Right kidney (tissue), 1 donor: ENCODE data around the gene PDE4D.
"Not testable (repeated sequence)": the region's sequence is repeated elsewhere in the genome, so short reads cannot be mapped to it uniquely, and the experiment has no call there.

ENCODE experiments used
- DNase-seq: peaks from one replicate; pipeline ENCODE4 v3.0.0-alpha.2; 2016

PDE4D gene

DNA sequence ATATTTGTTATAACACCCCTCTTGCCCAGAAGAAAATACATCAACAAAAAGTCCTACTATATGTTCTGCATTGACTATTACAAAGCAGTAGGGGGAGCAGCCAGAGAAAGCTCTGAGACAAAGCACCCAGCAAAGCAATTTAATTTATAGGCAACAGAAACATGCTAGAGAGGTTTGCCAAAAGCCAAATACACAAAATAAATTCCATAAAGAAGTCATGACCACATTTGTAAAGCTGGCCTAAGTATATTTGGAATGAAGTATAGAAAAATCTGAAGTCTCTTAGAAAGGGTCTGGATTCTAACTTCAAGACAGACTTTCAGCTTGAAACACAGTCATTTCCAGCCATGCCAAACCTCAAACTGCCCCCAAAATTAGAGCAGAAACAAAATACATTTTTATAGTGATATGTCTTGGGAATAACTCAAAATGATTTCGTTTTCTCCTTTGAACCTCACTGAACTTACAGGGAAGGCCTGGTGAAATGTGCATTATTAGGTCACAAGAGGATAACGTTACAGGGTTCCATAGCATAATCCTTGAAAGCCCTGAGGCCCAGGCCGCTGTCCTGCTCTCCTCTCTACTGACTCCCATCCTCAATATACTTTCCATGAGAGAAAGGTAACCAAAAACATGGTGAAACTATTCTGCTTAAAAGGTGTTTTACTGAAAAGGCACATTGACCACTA is 858.9 kb downstream of the PDE4D start:
- peak; percentile 22 for DNase-seq

DNA sequence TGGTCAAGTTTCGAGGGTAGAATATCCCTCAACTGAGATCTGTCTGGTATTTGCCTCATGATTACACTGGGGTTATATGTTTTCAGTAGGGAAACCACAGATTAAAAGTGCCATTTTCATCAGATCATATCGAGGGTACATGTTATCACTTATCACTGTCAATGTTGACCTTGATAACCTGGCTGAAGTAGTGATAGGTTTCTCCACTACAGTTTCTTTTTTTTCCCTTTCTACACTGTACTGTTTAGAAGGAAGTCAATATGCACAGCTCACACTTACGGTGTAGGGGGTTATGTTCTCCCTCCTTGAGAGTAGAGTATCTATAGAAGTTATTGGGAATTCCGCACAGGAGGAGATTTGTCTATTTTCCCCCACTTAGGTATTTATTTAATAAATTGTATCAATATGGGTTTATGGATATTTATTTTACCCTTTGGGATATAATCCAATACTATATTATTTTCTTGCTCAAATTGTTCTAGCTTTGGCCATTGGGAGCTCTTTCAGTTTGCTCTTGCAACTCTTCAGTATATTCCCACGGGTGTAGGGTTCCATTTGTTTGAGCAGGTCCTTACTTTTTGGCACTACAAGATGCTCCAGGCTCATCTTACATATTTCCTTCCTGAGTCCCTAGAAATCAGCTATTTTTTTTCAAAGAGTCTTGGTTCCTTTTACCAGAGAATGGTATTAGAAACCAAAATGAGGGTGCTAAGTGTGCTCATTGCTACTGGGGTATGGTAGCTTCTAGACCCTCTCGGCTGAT is 866.2 kb downstream of the PDE4D start:
- no peak for DNase-seq

DNA sequence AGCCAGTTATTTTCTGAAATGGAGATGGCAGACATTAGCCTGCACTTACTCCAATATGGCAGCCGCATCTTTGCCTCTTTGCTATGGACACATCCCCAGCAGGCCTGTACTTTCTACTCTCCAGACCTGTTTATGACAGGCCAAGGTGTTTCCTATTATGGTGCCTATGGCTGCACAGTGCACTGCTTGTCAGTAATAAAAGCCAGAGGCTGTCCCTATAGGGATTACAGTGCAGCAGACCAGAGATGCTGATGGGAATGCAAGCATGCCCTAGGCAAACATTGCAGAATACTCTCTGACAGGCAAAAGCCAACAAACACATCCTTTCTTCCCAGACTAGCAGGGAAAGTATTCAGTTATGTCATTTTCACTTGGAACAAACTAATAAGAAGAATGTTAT is 867.8 kb downstream of the PDE4D start:
- no peak for DNase-seq

DNA sequence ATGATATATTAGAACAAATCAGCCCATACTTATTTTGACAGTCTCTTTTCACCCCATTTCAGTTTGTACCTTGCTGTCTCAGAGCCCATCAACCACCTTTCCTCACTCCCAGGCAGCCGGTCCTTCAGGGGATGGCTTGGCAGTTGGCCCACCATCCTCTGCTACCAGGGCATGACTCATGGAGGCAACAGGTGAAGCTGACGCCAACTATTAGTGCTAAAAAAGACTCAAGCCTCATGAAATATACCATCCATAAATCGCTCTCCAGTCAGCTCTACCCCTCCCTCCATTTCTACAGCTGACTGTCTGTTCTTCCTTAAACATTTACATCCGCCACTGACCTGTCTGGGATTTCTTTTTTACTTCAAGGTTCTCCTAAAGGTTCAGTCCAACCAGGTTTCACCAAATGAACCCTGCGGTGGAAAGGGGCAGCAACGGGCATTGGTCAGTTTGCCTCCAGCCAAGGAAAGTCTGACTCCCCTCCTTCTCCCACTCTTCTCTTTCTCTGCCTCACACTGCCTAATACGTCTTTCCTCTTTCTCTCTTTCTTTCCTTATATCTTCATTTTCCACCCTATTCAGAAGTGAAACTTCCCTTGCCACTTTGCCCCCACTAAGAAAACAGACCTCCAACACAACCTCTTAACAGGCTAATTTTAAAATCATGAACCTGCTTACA is 871.5 kb downstream of the PDE4D start:
- DNase-seq, result peak; percentile 27

DNA sequence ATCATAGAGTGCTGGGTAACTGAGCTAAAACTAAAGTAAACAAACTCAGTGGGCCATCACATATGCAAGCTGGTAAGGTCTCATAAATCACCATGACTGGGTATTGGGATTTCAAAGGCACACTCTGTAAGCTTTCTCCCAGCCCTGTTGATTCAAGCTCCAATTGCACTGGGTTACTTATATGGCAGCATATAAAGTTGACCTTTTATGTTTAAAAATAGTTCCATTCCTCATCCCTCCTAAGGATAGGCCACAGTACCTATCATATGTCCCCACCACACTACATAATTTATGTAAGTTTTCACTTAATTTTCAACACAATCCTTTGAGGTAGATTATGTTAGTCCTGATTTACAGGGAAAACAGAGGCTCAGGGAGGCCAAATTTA is 872.2 kb downstream of the PDE4D start:
- peak; percentile 32 for DNase-seq

DNA sequence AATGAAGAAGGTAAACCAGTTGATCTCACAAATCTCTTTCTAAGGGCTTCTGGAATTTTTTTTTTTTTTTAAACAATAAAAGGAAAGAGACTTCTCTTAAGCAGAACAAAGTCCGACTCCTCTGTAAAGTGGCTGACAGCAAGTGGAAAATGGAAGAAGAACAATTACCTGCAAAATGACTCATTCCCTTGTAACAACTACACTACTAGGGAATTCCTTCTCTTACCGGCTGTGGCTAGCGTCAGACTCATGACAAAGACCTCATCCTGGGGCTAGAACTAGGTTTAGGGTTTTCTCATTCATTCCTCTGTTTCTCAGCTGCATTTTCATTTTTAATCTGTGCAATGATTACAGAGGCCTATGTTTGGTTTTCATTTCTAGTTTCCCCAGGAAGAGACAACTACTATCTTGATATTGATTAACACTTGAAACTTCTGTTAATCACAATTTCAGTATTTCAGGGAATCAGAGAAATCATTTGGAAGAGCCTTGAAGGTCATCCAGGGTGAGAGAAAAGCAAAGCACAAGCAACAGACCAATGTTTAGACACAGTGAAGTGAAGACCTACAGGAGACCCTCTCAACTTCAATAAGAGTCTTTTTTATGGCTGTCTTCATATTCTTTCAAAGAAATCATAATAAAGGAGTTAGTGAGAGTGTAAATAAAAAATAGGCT is 872.8 kb downstream of the PDE4D start:
- DNase-seq, result peak; percentile 35

DNA sequence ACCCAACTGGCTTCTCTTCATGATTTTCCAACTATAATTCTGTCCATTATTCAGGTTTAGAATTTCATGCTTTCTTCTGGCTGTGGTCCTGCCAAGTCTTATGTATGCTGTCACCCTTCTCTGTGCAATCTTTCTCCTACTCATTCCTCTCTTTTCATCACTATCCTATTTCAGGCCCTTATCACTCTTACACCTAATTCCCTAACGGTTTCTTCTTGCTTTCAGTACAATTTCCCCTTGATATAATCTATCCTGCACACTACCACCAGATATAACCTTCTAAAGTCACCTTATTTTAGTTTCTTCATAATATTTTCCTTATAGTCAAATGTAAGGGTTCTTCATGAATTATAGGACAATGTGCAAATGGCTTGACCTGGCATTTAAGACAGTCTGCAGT is 874.4 kb downstream of the PDE4D start:
- no peak for DNase-seq

DNA sequence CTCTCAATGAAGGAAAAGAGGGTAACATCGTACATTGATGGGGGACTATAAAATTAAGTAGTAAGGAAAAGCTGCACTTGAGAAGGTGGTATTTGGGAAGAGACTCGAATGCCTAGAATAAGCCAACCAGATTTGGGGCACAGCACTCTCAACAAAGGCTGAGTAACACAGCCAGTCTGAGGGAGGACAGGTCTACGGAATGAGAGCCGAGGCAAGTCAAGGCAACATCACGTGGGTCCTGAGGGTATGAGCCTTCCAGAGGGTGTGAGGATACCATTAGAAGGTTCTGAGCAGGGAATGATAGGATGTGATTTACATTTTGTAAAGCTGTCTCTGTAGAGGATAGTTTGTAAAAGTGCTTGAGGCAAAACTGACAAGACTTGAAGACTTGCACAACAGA is 876.6 kb downstream of the PDE4D start:
- no peak for DNase-seq

DNA sequence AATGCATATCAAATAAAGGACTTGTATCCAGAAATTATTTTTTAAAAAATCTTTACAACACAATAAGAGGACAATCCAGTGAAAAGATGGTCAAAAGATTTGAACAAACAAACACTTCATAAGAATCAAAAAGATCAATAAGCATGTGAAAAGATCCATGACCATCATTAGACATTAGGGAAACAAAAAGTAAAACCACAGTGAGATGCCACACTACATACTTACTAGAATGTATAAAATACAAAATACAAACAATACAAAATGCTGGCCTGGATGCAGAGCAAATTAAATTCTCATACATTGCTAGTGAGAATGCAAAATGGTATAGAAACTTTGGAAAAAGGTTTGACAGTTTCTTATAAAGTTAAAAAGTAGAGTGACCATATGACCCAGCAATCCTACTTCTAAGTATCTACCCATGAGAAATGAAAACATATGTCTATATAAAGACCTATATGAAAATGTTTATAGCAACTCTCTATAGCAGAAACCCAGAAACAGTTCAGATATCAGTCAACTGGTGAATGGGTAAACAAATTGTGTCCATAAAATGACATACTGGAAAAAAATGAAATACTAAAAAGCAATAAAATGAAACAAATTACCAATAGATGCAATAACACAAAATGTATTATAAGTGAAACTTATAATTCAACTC is 884.6 kb downstream of the PDE4D start:
- no peak for DNase-seq

DNA sequence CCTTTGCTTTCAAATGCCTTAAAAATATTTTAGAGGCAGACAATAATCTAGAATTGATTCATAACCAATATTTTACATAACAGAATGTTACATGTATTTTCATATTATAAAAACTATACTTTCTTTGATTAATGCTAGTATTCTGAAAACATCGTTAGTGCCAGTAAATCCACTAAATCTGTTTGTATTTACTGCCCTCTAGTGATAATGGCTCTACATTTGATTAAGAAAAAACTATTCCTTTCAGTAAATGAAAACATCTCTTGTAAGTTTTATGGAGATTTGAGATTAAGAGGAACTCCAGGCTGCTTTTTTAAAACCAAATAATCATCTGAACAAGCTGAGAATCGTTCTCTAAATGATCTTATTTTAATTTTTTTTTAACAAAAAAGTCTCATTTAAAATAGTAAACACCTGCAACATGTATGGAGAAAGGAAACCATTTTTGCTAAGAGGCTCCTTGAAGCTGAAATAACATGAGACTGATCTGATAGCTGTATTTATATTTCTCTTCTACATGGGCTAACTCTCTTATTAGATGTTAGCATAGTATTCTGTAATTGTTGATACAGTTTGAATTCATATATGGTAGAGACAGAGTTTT is 886.0 kb downstream of the PDE4D start:
- DNase-seq, result no peak

DNA sequence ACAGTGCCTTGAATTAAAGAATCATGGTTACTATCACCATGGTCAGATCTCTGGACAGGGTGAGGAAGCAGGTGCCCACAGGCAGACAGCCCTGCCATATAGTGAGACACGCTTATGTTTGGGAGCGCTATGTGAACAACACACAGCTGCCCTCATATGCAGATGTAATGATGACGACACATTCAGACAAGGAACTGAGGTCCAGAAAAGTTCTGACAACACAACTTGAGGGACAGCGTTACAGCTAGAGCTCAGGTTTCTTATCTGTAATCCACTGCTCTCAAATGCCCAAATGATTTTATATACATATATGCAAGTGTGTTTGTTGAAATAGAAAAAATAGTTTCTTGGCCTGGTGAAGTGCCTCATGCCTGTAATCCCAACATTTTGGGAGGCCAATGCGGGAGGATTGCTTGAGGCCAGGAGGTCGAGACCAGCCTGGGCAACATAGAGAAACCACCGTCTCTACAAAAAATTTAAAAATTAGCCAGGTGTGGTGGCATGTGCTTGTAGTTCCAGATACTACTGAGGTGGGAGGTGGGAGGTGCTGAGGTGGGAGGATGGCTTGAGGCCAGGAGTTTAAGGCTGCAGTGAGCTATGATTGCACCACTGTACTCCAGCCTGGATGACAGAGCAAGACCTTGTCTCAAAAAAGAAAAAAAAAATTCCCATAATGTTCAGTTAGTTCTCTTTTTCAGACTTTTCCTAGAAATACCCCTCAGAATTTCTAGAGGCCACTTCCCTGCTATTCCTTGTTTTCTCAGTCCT is 887.4 kb downstream of the PDE4D start:
- DNase-seq, result no peak

DNA sequence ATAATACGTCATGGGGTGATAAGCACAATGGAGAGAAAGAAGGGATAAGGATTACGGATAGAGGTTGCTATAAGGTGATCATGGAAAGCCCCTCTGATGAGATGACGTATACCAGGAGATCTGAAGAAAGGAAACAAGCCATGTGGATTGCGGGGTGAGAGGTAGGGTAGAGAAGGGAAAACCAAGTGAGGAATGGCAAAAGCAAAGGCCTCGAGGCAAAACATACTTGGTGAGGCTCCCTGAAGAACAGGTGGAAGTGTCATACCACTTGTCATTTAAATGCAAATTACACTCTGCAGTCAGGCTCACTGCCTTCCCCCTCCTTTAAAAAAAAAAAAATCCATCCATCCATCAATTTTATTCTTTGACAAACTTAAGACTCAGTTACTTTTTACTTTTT is 889.9 kb downstream of the PDE4D start:
- no peak for DNase-seq

DNA sequence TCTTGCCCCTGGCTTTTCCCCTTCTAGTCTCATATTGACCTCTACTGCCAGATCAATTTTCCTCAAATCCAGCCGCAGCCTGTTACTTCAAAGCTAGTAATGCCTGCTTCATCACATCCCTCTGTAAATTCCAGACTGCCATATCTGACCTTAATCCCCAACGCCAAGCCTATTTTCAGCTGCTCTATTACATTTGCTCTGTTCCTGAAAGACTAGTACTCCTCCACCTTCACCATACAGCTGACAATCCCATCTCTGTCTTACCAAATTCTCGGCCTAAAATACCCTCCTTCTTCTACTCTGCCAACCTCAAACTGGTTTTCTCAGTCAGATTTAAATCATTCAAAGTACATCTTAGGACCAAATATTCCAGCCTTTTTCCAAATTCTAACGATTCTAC is 890.4 kb downstream of the PDE4D start:
- DNase-seq, result no peak

DNA sequence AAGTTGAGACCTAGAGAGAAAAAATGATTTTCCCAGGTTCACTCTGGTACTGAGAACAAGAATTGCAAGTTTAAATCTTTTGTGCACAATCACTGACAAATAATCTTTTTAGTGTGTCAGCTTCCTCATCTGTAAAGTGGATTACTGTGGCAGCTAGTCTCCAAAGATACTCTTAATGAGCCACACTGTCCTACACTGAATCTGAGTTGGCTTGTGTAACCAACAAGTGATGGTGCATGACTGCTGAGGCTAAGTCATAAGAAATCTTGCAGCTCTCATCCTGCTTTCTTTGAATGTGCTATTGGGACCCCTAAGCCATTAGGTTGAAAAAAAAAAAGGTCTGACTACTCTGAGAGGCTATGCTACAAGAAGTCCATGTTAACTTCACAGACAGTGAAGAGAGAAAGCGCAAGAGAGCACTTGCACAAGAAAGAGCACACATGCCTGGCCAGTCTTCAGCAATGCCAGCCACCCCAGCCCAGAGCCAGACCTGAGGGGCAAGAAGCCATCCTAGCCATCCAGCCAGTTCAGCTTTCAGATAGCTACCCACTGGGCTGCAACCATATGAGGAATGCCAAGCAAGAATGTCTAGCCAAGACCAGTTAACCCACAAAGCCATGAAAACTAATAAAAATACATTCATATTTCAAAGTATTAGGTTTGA is 891.2 kb downstream of the PDE4D start:
- no peak for DNase-seq

DNA sequence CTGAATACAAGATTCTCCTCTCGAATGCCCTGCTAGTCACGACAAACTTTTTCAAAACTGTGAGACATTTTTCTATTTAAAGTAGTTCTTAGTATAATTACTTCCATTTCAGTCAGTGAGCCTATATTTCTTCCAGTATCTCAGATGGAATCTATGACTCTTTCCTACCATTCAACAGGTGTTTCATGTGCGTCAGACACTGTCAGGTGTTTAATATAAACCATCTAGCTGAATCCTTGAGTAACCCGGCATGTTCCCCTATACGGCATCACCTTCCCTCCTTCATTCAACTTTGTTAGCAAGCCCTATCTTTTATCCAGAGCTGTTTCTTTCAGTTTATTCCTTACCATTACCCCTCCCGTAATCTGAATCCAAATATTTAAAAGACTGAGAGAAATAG is 891.8 kb downstream of the PDE4D start:
- DNase-seq, result no peak

DNA sequence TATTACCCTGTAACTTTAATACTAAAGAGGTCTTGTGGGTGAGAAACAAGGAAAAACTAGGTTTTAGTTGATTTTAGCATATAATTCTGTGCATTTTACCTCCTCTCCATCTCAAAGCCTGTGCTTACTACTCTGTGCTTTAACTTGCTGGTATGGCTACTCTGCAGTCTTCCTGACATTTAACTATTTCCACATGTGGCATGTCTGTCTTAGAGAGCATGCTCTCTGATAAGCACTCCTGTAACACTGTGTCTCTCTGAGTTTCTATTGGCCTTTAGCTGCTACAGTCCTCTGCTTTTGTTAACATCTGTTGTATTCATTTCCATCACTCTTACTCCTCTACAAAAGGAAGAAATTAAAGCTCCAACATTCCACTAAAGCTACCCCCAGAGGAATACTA is 892.4 kb downstream of the PDE4D start:
- DNase-seq, result no peak

DNA sequence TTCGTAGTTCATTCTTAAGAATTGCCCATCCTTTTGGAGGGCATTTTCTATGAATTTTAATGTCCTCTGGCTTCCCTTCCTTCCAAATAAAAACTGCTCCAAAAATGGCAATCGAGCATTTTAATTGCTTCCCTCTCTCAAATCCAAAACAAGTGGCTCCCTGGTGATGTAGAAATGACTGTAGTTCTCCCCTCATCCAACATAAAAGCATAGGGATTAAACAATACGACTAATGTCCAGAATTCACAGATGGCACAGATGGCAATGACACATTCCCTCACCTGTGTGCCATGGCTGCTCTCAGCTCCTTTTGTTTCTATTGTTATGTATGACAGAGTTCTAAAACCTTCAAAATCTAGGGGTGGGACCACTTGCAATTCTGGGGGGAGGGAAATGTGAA is 893.3 kb downstream of the PDE4D start:
- no peak for DNase-seq

DNA sequence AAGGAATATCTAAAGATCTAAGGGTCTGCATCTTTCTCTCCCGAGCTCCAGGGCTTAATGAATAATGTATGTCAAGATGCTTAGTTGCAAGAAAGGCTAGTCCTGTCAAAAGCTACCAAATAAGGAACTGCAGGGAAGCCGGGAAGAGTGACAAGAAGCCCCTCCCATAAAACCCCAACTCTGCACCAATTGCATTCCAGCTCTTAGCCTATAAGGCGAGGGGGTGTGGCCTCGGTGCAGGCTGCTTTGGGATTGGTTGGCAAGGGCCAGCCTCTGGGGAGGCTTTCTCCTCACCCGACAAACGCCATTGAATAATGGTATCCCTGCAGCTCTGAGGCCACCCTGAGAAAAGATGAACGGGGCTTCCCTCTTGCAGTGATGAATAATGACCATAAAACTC is 893.7 kb downstream of the PDE4D start:
- no peak for DNase-seq

DNA sequence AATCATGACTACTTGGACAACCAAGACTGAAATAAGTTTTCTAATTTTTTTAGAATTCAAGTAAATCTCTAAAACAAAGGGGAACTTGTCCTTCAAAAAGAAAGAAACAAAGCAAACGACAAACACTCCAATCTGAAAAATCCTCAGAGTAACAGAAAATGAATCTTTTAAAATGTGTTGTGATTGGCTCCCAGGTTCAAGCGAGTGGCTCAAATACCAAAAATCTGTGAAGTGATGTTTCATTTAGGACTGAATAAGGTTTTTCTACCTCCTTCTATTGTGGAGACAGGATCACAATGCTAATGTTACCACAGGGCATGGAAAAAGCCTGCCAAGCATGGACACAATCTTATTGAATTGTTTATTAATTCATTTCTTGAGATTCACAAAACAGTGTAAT is 895.0 kb downstream of the PDE4D start:
- DNase-seq, result no peak

DNA sequence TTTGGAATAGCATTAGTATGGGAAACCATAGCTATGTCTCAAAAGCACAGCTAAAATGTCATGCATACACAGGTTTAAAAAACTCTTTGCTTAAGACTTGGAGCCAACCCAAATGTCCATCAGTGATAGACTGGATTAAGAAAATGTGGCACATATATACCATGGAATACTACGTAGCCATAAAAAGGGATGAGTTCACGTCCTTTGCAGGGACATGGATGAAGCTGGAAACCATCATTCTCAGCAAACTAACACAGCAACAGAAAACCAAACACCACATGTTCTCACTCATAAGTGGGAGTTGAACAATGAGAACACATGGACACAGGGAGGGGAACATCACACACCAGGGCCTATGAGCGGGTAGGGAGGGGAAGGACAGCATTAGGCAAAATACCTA is 897.7 kb downstream of the PDE4D start:
- DNase-seq, result not testable (repeated sequence)

DNA sequence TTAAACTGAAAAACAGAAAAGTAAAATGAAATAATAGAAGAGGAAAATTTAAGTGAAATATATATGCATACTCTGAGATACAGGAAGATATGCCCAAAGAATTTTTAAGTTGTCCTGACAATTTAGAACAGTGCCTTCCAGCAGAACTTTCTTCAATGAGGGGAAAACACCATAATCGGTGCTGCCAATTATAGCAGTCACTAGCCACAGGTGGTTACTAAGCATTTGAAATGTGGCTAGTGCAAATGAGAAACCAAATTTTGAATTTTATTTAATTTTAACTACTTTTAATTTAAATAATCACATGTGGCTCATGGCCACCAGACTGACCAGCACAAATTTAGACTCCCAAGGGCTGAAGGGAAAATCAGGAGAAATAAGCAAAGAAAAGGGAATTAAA is 900.1 kb downstream of the PDE4D start:
- DNase-seq, result no peak
